Stimulated activated CD8-positive, alpha-beta memory T cell treated with anti-CD3 and anti-CD28 coated beads, Interleukin-7, amount 100 ng/mL, for 48 hours (primary cell): Measurements from ENCODE around the gene PPARG.
"Not testable (repeated sequence)": the region's sequence is repeated elsewhere in the genome, so short reads cannot be mapped to it uniquely, and the experiment has no call there.

Source experiments
- DNase-seq, 2 donors: peaks; one replicate each; pipeline ENCODE4 v3.0.0-alpha.2; 2020; ENCODE audit warnings: low read depth in 1 of 2; ENCODE audit errors: extremely low read depth in 1 of 2

PPARG gene

DNA sequence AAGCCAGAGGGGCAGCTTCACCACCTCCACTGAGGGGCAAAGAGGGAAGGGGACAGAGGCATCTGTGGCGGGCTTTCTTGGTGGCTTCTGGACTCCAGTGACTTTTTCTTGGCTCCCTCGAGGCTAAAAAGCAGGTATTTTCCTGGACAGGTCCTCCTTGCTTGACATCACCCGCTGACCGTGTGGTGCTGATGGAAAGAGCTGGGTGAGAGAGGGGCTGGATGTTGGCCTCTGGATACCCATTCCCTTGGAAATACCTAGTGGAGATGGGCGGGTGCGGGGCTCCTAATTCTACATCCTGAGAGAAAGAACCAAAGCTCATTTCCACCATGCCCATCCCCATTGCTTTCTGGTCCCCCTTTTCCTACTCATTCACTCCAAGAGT lies 148.3 kb downstream of the PPARG start:
- DNase-seq, result no peak

DNA sequence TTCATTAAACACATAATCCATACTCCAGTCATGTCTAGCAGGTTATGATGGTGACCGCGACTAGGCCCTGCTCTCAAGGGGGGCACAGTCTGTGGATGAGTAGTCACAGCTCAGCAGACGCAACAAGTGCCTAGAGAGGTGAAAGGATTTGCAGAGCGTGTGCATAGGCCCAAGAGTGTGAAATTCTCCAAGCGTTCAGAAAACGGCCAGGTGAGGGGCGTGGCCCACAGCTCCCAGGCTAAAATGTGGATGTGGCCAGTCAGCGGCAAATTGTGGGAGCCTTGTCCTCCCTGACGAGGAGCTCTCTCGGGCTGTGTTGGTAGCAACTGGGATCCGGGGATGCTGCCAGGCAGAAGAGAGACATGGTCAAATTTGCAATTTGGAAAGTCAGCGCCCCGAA lies 149.0 kb downstream of the PPARG start:
- no peak for DNase-seq

DNA sequence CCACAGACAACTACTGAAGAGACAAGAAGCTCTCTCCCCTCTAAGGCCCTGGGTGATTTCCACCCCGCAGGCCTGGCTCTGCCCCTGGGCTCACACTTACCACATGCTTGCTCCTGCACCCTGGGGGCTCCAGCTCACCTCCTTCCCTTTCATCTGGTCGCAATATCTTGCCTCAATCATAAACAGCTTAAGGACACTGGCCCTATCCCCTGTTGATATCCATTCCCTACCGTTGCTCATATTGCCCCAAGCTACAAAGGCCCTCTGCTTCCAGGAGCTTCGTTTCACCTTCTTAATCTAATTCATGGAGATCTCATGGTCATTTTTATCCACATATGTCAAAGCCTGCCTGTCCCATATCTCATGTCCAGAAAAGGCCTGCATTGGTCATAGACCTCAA lies 149.4 kb downstream of the PPARG start:
- DNase-seq, result no peak

DNA sequence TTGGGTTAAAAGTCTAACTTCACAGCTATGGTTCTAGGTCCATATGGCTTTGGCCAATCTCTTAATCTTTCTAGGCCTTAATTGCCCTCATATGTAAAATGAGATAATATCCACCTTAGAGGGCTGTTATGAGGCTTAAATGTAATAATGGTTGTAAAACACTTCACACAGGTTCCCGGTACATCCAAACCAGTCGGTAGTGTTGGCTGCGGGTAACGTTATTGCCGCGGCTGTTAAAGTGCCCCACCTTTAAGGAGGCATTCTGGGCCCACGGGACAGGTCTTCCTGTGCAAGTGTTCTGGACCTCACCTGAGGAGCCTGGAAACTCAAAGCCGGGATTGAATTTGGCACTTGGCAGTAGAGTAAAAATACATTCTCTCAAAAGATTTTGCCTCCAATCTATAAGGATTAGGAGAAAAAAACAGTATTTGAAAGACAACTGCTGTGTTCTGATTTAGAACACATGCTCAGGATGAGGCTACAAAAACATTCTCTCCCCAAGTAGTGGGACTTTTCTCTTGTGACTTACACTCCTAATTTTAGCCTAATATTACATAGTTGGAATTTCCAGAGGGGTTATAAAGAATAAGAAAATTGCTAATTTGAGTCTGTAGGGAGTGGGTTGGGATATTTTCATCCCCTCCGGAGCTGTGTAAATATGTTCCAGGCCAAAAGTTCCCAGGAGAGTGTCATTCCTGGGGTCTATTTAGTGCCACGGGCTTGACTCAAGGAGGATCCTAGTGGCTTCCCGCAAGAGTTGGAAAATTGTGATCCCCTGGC lies 150.5 kb downstream of the PPARG start:
- no peak for DNase-seq

DNA sequence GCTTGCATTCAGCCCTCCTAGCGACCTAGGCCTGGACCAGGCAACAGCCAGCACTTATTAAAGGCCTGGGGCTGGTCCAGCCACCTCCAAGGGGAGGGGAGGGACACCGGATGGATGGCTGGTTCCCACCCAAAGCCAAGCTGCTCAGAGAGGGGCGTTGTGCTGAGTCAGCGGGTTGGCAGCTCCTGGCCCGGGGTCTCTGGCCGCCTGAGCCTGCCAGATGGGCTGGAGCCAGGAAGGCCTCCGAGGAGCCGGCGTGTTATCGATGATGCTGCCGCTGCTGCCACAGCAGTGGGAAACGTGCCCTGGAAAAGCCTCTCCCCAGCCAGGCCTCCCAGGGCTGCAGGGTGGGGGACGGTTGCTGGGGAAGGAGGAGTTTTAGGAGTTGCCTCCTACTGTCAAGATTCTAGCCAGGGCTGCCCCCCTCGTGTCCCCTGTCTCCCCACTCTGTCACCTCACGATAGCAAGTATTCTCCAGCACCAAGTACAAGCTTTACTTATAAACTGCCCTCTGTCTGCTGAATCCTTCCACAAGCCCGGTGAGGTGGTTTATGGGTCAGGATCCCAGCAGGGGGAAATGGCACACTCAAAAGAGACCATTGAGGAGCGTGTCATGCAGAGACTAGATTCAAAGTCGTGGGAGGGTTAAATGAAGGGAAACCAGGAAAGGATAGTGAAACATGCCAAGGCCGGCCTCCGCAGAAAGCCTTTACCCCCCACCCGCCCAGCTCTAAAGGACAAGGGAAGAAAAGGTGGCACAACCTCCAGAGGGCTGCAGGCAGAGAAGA lies 152.3 kb downstream of the PPARG start:
- DNase-seq, result no peak

DNA sequence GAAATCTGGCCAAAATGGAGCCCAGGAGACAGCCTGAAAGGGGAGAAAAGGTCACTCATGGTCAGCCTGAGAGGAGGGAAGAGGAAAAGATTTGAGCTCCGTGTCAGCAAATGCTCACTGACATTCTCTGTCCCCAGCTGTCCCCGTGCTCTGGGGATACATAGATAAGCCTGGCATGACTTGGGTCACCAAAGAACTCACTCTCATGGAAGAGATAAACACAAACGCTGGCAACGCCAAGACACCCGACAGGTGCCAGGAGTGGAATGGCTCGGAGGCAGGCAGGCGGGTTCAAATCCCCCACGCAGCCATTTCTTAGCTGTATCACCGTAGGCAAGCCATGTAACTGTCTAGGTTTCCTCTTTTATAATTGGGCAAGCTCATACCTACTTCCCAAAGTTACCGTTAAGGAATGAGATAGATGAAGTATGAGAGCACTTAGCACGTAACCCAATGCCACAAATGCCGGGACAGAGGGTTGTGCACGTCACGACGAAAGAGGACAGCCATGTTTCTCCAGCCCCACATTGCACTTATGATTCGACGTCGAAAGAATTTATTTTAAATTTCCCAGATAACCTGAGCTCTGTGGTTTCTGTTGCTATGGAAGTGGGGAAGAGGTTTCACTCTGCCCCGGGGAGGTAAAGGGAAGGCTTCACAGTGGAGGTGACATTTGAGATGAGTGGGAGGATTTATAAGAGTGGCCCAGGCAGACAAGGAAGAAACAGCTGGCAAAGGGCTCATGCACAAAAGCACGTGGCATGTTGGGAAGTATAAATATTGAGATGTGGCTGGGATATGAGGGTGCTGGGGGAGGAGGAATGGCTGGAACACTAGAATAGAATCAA lies 154.0 kb downstream of the PPARG start:
- no peak for DNase-seq

DNA sequence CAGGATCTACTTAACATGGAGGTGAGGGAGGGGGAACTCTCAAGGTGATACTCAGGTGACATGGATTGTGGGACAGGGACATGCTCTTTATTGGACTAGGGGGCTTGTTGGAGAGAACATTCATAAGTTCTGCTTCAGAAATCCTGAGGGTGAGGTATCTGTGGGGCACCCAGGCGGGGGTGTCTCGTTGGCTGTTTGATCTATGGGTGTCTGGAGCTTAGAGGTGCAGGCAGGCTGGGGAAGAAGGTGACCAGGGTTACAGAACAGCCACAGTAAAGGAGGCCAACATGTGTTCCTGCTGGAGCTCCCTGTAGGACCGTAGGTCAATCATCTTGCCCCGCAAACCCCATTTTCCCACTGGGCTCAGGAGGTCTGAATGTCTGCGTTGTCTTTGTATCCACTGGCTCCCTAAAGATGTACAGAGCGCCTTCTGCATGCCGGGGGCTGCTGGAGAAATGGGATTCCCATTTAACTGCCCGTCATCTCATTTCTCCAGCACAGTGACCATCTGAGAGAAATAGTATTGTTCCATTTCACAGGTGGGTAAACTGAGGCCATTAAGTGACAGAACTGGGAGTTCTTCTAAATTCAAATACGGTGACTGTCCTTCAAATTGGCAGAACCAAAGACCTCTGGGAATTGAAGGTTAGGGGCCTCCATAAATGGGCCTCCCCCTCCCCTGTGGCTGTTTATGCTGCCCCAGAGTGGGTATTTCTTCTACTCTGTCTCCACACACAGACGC lies 155.1 kb downstream of the PPARG start:
- no peak for DNase-seq

DNA sequence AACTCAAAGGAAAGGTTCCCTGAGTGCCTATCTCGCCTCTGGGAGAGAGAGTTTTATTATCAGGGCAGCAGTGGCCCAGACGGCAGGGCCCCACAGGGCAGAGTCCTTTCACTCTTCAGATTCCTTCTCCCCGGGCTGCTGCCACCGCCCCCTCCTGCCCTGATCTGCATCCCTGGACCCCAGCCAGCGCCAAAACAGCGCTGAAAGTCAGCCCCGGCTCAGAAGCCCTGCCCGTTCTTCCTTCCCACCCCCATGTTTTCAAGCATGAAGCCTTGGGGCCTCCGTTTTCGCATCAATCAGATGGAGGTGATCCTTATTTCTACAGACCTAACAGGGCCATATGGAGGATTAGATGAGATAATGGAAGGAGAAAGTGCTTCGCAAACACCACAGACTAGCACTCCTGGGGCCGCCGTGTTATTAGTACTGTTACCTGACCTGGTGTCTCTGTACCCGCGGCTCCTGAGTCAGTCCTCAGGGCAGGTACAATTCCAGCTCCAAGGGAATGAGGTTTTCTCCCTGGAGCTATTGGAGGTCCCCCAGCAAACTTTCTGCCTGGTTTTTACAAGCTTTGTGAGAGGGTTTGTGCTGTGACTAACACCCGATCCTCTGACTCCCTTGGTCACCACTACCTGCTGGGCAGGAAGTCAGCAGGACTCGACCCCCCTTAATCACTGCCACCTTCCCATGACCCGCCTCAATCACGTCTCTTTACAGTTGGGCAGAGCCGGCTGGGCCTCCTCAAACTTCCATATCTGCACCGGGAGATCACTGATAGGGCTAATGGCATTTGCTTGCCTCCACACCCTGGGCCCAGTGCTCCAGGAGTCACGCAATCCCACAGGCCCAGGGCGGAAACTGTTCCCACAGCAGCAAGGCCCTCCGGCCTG lies 156.0 kb downstream of the PPARG start:
- DNase-seq, result no peak

DNA sequence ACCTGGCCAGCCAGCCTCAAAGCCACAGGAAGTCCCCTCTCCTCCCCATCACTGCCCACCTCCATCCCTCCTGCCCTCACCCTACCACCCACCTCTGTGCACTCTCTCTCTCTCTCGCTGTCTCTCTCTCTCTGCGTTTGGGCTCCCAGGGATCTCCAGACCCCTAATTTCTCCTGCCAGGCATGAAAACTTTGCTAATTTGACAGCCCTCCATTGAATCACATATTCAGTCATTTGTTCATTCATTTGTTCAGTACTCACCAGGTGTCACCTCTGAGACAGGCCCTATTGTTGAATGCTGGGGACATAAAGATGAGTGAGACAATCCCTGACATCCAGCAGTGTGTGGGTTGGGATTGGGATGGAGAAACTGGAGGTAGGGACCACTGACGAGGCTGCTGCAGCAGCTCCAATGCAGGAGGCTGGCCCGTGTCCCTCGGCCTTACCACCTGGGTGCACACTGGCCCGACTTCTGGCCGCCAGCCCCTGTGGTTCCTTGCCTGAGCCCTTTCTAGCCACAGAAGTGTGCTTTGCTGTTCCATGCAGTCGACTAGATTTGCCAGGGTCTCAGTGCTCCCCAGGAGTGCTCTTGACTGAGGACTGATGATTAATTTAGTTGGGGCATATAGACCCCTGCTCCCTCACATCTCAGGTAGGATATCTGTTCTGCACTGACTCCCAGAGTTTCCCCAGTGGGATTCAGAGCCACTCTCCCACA lies 156.8 kb downstream of the PPARG start:
- no peak for DNase-seq

DNA sequence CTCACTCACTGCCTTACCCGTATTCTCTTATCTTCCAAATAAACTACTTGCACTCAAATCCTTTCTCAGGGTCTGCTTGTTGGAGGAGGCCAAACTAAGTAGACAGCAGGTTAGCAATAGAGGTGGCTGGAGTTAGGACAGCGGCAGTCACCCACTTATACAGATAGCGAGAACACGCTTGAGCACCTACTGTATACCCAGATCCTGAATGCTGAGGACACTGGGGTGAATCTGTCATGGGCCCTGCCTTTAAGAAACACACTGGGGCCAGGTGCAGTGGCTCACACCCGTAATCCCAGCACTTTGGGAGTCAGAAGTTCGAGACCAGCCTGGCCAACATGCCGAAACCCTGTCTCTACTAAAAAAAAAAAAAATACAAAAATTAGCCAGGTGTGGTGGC lies 157.4 kb downstream of the PPARG start:
- DNase-seq, result no peak

DNA sequence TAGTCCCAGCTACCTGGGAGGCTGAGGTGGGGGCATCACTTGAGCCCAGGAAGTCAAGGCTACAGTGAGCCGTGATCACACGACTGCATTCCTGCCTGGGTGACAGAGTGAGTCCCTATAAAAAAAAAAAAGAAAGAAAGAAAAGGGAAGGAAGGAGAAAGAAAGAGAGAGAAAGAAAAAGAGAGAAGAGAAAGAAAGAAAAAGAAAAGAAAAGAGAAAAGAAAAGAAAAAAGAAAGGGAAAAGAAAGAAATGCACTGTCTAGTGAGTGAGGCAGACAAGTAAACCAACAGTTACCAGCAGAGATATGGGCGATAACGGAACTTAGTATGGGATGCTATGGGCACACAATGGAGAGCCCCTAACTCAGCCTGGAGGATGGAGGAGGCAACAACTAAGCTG lies 158.2 kb downstream of the PPARG start:
- DNase-seq, result no peak

DNA sequence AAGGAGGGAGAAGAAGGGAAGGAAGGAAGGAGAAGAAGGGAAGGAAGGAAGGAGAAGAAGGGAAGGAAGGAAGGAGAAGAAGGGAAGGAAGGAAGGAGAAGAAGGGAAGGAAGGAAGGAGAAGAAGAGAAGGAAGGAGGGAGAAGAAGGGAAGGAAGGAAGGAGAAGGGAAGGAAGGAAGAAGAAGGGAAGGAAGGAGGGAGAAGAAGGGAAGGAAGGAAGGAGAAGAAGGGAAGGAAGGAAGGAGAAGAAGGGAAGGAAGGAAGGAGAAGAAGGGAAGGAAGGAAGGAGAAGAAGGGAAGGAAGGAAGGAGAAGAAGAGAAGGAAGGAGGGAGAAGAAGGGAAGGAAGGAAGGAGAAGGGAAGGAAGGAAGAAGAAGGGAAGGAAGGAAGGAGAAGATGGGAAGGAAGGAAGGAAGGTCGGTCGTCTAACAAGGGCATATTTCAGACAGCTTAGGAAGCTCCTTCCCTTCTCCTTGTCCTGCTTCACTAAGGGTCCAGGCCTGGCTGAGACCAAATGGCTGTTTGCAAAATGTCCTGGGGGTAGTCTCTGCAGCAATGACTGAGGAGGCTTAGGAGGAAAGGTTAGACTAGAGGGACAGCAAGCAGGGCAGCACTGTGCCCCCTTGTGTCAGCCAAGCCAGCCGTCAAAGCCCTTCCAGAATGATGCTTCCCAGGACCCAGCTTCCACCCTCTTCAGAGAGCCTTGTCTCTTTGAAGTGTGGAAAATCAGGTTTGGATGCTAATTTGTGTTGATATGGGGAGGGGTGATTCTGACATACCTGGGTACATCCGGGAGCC lies 159.7 kb downstream of the PPARG start:
- DNase-seq, result not testable (repeated sequence)

DNA sequence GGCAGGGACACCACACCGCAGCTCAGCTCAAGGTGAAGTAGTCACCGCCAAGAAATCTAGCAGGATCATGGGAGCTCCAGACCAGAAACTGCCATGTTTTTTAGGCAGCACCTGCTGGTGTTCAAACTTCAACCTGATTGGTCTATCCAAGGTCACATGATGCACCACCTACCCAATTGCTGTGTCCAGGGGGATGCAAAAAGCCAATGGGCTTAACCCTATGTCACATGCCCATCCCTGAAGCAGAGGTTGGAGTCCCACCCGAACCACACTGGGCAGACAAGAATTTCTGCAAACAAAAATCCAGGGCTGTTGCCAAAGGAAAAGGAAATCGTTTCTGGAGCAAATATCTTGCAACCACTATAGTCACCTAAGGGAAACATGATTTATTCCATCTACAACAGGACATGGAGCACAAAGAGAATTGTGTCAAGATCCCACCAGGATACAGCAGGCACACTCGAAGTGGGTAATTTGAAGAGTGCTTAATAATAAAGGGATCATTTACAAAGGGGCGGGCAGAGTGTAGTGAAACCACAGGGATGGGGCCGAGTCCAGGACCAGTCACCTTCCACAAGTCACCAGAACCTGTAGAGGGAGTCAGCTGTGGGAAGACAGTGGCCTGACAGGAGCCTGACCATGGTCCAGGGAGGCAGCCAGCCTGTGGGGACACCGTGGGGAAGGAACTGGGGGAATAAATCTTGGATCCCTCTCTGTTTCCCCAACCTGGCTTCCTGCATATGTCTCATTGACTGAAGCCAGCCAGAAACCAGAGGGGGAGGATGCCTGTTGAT lies 161.2 kb downstream of the PPARG start:
- DNase-seq, result no peak

DNA sequence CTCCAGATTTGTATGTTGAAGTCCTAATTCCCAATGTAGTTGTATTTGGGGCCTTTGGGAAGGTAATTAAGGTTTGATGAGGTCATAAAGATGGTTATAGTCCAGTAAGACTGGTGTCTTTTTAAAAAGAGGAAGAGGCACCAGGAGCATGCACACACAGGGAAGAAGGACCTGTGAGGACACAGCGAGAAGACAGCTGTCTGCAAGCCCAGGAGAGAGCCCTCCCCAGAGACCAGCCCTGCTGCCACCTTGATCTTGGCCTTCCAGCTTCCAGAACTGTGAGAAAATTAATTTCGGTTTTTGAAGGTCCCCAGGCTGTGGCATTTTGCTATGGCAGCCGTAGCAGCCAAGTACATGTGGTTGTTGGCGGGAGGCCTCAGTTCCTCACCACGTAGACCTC lies 162.6 kb downstream of the PPARG start:
- no peak for DNase-seq

DNA sequence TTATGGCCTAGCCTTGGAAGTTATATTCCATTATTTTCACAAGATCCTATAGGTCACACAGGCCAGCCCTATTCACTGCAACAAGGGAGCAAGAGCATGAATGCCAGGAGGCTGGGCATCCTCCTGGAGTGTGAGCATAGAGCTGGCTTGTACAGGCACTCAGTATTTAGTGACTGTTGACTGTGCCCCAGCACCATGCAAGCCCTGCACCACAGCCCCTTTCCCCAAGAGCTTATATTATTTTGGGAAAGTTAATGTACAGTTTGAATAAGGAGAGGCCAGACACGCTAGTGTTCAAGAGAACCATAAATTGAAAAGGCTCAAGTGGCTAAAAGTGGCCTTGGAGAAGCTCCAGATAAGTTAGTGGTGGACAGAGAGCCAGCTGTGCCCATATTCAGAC lies 163.1 kb downstream of the PPARG start:
- DNase-seq, result no peak

DNA sequence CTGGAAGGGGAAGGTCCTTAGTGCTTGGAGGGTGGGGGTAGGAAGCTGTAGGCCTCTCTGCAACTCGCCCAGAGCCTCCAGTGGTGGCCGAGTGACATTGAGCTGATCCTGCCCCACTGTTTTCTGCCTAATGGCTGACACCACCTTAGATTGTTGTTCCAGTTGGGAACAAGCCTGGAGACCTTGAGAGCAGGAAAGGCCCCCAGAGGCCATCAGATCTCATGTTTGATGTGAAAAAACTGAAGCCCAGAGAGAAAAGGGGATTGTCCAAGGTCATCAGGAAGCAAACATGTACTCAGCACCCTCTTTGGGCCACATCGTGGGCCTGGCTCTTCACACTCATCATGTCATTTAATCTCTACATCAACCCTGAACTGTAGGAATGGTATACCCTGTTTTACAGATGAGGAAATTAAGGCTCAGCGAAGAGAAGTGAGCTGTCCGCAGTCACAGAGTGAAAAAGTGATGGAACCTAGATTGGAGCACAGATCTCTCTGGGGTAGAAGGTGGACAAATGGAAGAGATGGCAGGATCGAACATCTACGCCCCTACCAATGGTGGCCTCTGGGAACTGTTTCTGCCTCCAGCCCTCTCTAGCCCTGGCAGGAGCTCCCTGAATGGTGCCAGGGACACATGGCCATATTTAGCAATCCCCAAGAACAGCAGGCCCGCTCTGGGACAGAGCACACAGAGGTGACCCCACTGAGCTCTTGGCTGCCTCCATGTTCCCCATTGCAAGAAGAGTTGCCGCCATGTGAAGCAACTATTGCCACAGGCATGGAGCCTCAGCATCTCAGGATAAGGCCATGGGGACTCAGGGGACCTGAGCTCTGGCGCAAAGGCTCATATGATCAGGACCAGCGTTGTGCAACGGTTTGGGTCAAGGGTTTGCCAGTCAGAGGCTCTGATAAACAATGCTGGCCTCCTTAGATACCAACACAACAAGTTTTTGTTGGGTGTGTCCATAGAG lies 163.8 kb downstream of the PPARG start:
- no peak for DNase-seq
